Head of caudate nucleus (tissue), 42 donors: ENCODE data around the gene PELI2.

Experiments used
- DNase-seq, 42 donors: peaks; one replicate each; pipeline versions ENCODE4 v3.0.0 to v3.0.0-alpha.2; 2020 to 2021; ENCODE audit warnings: mixed read lengths in 7 of 42
- intact Hi-C: fragments of 100-400 bp; cut with DNase I; formaldehyde crosslinking; loops from one replicate; pipeline ENCODE4 v1.15.0; 2022

Gene PELI2

GRCh38 chr14:56270921-56271320 is 152.7 kb downstream of the PELI2 start:
- DNase-seq = no peak
- intact Hi-C loops = no loop called here

- intact Hi-C loops = no loop called here
- no peak for DNase-seq
Observed at GRCh38 chr14:56271970-56272369, 153.8 kb downstream of the PELI2 start.

GRCh38 chr14:56273155-56273554 is 154.9 kb downstream of the PELI2 start:
- intact Hi-C loops = no loop called here
- DNase-seq = no peak

GRCh38 chr14:56273951-56274350 is 155.7 kb downstream of the PELI2 start:
- intact Hi-C loops = no loop called here
- no peak for DNase-seq

- no peak for DNase-seq
- intact Hi-C loops = no loop called here
Observed at GRCh38 chr14:56274556-56274955, 156.3 kb downstream of the PELI2 start.

- intact Hi-C loops = no loop called here
- no peak for DNase-seq
Observed at GRCh38 chr14:56276108-56276507, 157.9 kb downstream of the PELI2 start.

- DNase-seq = no peak
- intact Hi-C loops = no loop called here
Observed at GRCh38 chr14:56278383-56278782, 160.2 kb downstream of the PELI2 start.

GRCh38 chr14:56280843-56281242 is 162.6 kb downstream of the PELI2 start:
- intact Hi-C loops = no loop called here
- DNase-seq = no peak

GRCh38 chr14:56282179-56282578 is 164.0 kb downstream of the PELI2 start:
- DNase-seq = no peak
- intact Hi-C loops = no loop called here

- intact Hi-C loops = no loop called here
- no peak for DNase-seq
Observed at GRCh38 chr14:56284641-56285040, 166.4 kb downstream of the PELI2 start.

- intact Hi-C loops = no loop called here
- no peak for DNase-seq
Observed at GRCh38 chr14:56289155-56289554, 170.9 kb downstream of the PELI2 start.

- no peak for DNase-seq
- intact Hi-C loops = no loop called here
Observed at GRCh38 chr14:56290195-56290594, 172.0 kb downstream of the PELI2 start.

- DNase-seq = no peak
- intact Hi-C loops = no loop called here
Observed at GRCh38 chr14:56292970-56293369, 174.8 kb downstream of the PELI2 start.

GRCh38 chr14:56293506-56293905 is 175.3 kb downstream of the PELI2 start:
- intact Hi-C loops = no loop called here
- no peak for DNase-seq

- intact Hi-C loops = no loop called here
- DNase-seq = no peak
Observed at GRCh38 chr14:56294128-56294527, 175.9 kb downstream of the PELI2 start.

GRCh38 chr14:56295743-56296142 is 177.5 kb downstream of the PELI2 start:
- no peak for DNase-seq
- intact Hi-C loops = no loop called here

- no peak for DNase-seq
- intact Hi-C loops = no loop called here
Observed at GRCh38 chr14:56297449-56297848, 179.2 kb downstream of the PELI2 start.

- DNase-seq = no peak
- intact Hi-C loops = no loop called here
Observed at GRCh38 chr14:56299306-56299984, 181.2 kb downstream of the PELI2 start.

GRCh38 chr14:56300495-56300894 is 182.3 kb downstream of the PELI2 start:
- intact Hi-C loops = no loop called here
- DNase-seq = no peak

GRCh38 chr14:56304456-56304855 is 186.2 kb downstream of the PELI2 start:
- intact Hi-C loops = no loop called here
- no peak for DNase-seq

GRCh38 chr14:56309198-56309597 is 191.0 kb downstream of the PELI2 start:
- no peak for DNase-seq
- intact Hi-C loops = no loop called here

GRCh38 chr14:56310643-56311042 is 192.4 kb downstream of the PELI2 start:
- peak in 2 of 42 donors; percentile 23 to 33 for DNase-seq
- intact Hi-C loops = no loop called here
